Epithelial cell of esophagus (primary cell): ENCODE data around the gene KLHDC8A.
A peak's percentile ranks its signal among the peaks of the same experiment; 100 is the strongest.

Source experiments
- DNase-seq: peaks from one replicate; pipeline ENCODE4 v3.0.0; 2010; ENCODE audit warnings: low read depth
- H3K4me3 ChIP-seq: 2 replicates; pipeline ENCODE4 v1.5.1; 2011; ENCODE audit warnings: mild to moderate bottlenecking, low read length, control low read depth
- TF ChIP-seq, protein P1 (sequence below): IDR thresholded peaks from 2 replicates; pipeline ENCODE4 v1.5.1; 2011; ENCODE audit warnings: low read depth, mild to moderate bottlenecking, low read length, control low read depth, inconsistent platforms; ENCODE audit not compliant: insufficient read depth; ENCODE audit errors: missing control alignments

Gene KLHDC8A

DNA sequence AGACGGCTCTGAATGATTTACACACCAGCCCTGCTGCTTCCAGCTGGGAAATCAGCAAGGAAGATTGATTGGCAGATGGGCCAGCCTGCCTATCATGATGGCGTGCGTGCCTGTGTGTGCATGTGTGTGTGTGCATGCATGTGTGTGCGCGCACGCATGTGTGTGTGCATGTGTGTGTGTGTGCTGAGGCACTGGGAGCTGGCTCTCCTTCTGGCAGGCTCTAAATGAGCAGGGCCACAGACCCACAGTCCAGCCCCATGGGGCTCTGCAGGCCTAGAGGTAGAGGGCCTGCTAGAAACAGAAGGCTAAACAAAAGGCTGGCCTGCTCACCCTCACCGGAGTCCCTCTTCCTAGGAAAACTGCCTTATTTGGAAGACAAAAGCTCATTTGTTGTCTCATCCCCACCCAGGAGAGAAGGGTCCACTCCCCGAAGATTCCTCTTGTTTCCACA lies 6.0 kb downstream of the KLHDC8A start:
- DNase-seq = no peak
- H3K4me3 ChIP-seq = no peak overlapping the region
- TF ChIP-seq, protein P1, sequence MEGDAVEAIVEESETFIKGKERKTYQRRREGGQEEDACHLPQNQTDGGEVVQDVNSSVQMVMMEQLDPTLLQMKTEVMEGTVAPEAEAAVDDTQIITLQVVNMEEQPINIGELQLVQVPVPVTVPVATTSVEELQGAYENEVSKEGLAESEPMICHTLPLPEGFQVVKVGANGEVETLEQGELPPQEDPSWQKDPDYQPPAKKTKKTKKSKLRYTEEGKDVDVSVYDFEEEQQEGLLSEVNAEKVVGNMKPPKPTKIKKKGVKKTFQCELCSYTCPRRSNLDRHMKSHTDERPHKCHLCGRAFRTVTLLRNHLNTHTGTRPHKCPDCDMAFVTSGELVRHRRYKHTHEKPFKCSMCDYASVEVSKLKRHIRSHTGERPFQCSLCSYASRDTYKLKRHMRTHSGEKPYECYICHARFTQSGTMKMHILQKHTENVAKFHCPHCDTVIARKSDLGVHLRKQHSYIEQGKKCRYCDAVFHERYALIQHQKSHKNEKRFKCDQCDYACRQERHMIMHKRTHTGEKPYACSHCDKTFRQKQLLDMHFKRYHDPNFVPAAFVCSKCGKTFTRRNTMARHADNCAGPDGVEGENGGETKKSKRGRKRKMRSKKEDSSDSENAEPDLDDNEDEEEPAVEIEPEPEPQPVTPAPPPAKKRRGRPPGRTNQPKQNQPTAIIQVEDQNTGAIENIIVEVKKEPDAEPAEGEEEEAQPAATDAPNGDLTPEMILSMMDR = no peak

DNA sequence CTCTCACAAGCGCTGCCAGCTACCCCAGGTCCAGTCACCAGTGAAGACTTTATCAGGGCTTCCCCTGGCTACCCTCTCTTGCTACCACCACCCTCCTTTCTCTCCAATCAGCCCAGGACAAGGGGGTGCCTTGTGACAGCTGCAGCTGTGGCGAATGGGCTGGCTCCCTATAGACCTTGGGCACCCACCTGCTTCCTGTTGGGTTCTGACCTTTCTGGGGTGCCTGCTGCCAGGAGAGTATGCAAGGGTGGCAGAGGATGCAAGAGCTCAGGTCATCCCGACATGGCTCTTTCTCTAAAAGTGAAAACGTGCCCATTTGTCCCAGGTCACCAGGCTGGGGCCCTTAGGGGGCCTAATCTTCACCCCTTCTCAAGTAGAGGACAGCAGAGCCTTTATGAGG lies 6.6 kb downstream of the KLHDC8A start:
- DNase-seq = no peak
- H3K4me3 ChIP-seq = no peak overlapping the region
- TF ChIP-seq, protein P1 = no peak

- no peak overlapping the region for H3K4me3 ChIP-seq
- no peak for DNase-seq
- TF ChIP-seq, protein P1 = no peak
Measured at GRCh38 chr1:205348554-205349487, 7.9 kb downstream of the KLHDC8A start.

- peak; percentile 70 for DNase-seq
- TF ChIP-seq, protein P1 = no peak
- H3K4me3 ChIP-seq = no peak overlapping the region
Measured at GRCh38 chr1:205346956-205347574, 9.7 kb downstream of the KLHDC8A start.

DNA sequence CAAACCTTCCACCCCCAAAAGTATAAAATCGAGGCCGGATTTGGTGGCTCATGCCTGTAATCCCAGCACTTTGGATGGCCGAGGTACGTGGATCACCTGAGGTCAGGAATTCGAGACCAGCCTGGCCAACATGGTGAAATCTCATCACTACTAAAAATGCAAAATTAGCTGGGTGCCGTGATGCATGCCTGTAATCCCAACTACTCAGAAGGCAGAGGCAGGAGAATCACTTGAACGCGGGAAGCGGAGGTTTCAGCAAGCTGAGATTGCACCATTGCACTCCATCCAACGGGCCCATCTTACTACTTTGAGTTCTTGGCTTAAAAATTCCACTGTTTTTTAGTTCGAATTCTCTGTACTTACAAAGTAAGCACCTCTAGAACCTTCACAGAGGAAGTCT lies 11.0 kb downstream of the KLHDC8A start:
- DNase-seq = no peak
- H3K4me3 ChIP-seq = no peak overlapping the region
- TF ChIP-seq, protein P1 = no peak

- TF ChIP-seq, protein P1 = no peak
- peak; percentile 33 for DNase-seq
- no peak overlapping the region for H3K4me3 ChIP-seq
Measured at GRCh38 chr1:205344066-205344928, 12.4 kb downstream of the KLHDC8A start.
